SHP77 treated with DMSO at 0.1 percent for 48 hours (cell line): ENCODE data around the gene CD59.
"Not testable (repeated sequence)": the region's sequence is repeated elsewhere in the genome, so short reads cannot be mapped to it uniquely, and the experiment has no call there.

Experiments used
- DNase-seq: peaks from one replicate; lab custom pipeline; 2025; lab: John Stamatoyannopoulos, UW

CD59 gene

GRCh38 chr11:33692541-33692940 is 43.7 kb downstream of the CD59 start:
- DNase-seq, result no peak

GRCh38 chr11:33692013-33692504 is 44.2 kb downstream of the CD59 start:
- DNase-seq, result peak; percentile 32

- DNase-seq, result no peak
Observed at GRCh38 chr11:33691066-33691864, 45.0 kb downstream of the CD59 start.

GRCh38 chr11:33690290-33691065 is 45.7 kb downstream of the CD59 start:
- no peak for DNase-seq

- no peak for DNase-seq
Observed at GRCh38 chr11:33689501-33689900, 46.7 kb downstream of the CD59 start.

GRCh38 chr11:33689085-33689484 is 47.1 kb downstream of the CD59 start:
- DNase-seq, result no peak

- DNase-seq, result peak; percentile 19
Observed at GRCh38 chr11:33687733-33688479, 48.3 kb downstream of the CD59 start.

GRCh38 chr11:33685082-33685481 is 51.1 kb downstream of the CD59 start:
- no peak for DNase-seq

GRCh38 chr11:33684003-33684706 is 52.1 kb downstream of the CD59 start:
- DNase-seq, result no peak

- DNase-seq, result no peak
Observed at GRCh38 chr11:33682446-33682845, 53.8 kb downstream of the CD59 start.

GRCh38 chr11:33682019-33682418 is 54.2 kb downstream of the CD59 start:
- no peak for DNase-seq

- not testable (repeated sequence) for DNase-seq
Observed at GRCh38 chr11:33678616-33679015, 57.6 kb downstream of the CD59 start.

GRCh38 chr11:33674035-33674814 is 62.0 kb downstream of the CD59 start:
- no peak for DNase-seq

- no peak for DNase-seq
Observed at GRCh38 chr11:33672273-33672672, 64.0 kb downstream of the CD59 start.

GRCh38 chr11:33670250-33671011 is 65.8 kb downstream of the CD59 start:
- no peak for DNase-seq

GRCh38 chr11:33669598-33670249 is 66.5 kb downstream of the CD59 start:
- DNase-seq, result no peak

GRCh38 chr11:33668951-33669596 is 67.1 kb downstream of the CD59 start:
- DNase-seq, result no peak

- no peak for DNase-seq
Observed at GRCh38 chr11:33668468-33668825, 67.8 kb downstream of the CD59 start.

- no peak for DNase-seq
Observed at GRCh38 chr11:33667819-33668467, 68.3 kb downstream of the CD59 start.
